Stimulated activated CD8-positive, alpha-beta memory T cell treated with anti-CD3 and anti-CD28 coated beads, Interleukin-7, amount 100 ng/mL, for 4 hours (primary cell): ENCODE measurements around the gene INO80E.
A peak's percentile ranks its signal among the peaks of the same experiment; 100 is the strongest.

Experiments
- DNase-seq, 2 donors: peaks; one replicate each; pipeline ENCODE4 v3.0.0-alpha.2; 2020; ENCODE audit warnings: low read depth in 2 of 2

Gene INO80E

GRCh38 chr16:29992344-29992967, 3.6 kb upstream of the INO80E start:
- no peak for DNase-seq

- DNase-seq, result no peak
Measured at GRCh38 chr16:29993191-29993902, 2.7 kb upstream of the INO80E start.

GRCh38 chr16:29993903-29994599, 2.0 kb upstream of the INO80E start:
- no peak for DNase-seq

- peak in 1 of 2 donors; percentile 53 for DNase-seq
Measured at GRCh38 chr16:29994600-29995323, 1.3 kb upstream of the INO80E start.

GRCh38 chr16:29995324-29995910, 624 bp upstream of the INO80E start, which contains the start of gene HIRIP3:
HIRIP3 (minus strand) TSS chr16:29995617; CDS start chr16:29995605, 12 bp downstream.
- DNase-seq, result peak; percentile 72 to 82

- no peak for DNase-seq
Measured at GRCh38 chr16:29996766-29997250, 767 bp downstream of the INO80E start.

GRCh38 chr16:29999605-30000004, 3.6 kb downstream of the INO80E start:
- no peak for DNase-seq

- no peak for DNase-seq
Measured at GRCh38 chr16:30000735-30001631, 4.9 kb downstream of the INO80E start.

GRCh38 chr16:30002614-30003346, 6.7 kb downstream of the INO80E start:
- DNase-seq, result no peak

GRCh38 chr16:30003670-30004423, 7.8 kb downstream of the INO80E start:
- DNase-seq, result no peak

GRCh38 chr16:30004424-30004776, 8.4 kb downstream of the INO80E start:
- no peak for DNase-seq

- DNase-seq, result no peak
Measured at GRCh38 chr16:30004811-30005242, 8.8 kb downstream of the INO80E start.

GRCh38 chr16:30005341-30006094, 9.5 kb downstream of the INO80E start:
- DNase-seq, result no peak

GRCh38 chr16:30006095-30006473, 10.0 kb downstream of the INO80E start:
- DNase-seq, result no peak

GRCh38 chr16:30006659-30007377, 10.8 kb downstream of the INO80E start:
- no peak for DNase-seq

- DNase-seq, result no peak
Measured at GRCh38 chr16:30007378-30007895, 11.4 kb downstream of the INO80E start.

GRCh38 chr16:30009085-30009862, 13.2 kb downstream of the INO80E start:
- no peak for DNase-seq
